ENCODE results near the gene FRMD4A. TPM values are rescaled to one million over a fixed set of nuclear protein-coding genes. Genes with fewer than 3 reads are reported as not detected.
"Not testable (repeated sequence)": the region's sequence is repeated elsewhere in the genome, so short reads cannot be mapped to it uniquely, and the experiment has no call there.

FRMD4A gene
- total and polyA plus RNA-seq, 12 donors: 9.1 to 29.6 (median 14.6) TPM

DNA sequence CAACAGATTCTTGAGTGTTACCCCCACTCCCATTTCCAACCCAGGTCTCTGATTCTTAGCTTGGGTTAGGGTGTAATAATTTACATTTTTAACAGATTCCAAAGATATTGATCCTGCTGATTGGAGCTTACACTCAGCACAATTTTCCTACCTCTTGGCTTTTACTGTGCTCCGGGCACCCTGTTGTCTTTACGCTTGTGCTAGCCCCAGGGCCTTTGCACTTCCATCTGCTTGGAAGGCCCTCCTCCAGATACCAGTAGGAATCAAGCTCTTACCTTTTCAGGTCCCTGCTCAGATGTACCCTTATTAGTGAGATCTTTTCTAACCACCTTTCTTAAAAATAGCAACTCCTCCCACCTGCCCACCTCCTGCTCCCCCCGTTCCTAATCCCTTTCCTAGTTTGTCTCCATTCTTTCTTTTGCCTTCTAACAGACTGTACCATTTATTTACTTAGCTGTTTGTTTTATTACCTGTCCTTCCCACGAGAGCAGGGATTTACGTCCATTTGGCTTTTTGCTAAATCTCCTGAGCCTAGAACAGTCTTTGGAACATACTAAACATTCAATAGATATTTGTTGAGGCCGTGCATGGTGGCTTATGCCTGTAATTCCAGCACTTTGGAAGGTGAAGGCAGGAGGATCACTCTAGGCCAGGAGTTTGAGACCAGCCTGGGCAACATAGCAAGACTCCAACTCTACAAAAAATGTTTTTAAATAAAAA, 427.7 kb downstream of the FRMD4A start:
- Histone ChIP-seq H3K4me3 (no peak overlapping the region), H3K9me3 (replicated peaks in 1 of 3) (no peaks in the 10 kb centered on the region), H3K27me3 (no peaks in the 10 kb centered on the region), H3K27ac (no peak overlapping the region), H3K36me3 (replicated peaks in 1 of 2) (no peaks in the 10 kb centered on the region), H3K4me1 (replicated peaks in 1 of 2) (no peaks in the 10 kb centered on the region)
- 82 to 84% (median 83%) methylated on average over 6 of the region's 6 CpGs for WGBS, 4 donors
- intact Hi-C loops (cut with DNase I): no loop called here
- no peak for TF ChIP-seq POLR2A (IDR thresholded peaks at IDR 0.05)
- TF ChIP-seq, protein P1, sequence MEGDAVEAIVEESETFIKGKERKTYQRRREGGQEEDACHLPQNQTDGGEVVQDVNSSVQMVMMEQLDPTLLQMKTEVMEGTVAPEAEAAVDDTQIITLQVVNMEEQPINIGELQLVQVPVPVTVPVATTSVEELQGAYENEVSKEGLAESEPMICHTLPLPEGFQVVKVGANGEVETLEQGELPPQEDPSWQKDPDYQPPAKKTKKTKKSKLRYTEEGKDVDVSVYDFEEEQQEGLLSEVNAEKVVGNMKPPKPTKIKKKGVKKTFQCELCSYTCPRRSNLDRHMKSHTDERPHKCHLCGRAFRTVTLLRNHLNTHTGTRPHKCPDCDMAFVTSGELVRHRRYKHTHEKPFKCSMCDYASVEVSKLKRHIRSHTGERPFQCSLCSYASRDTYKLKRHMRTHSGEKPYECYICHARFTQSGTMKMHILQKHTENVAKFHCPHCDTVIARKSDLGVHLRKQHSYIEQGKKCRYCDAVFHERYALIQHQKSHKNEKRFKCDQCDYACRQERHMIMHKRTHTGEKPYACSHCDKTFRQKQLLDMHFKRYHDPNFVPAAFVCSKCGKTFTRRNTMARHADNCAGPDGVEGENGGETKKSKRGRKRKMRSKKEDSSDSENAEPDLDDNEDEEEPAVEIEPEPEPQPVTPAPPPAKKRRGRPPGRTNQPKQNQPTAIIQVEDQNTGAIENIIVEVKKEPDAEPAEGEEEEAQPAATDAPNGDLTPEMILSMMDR (IDR thresholded peaks at IDR 0.05): no peak
- DNase-seq: no peak

DNA sequence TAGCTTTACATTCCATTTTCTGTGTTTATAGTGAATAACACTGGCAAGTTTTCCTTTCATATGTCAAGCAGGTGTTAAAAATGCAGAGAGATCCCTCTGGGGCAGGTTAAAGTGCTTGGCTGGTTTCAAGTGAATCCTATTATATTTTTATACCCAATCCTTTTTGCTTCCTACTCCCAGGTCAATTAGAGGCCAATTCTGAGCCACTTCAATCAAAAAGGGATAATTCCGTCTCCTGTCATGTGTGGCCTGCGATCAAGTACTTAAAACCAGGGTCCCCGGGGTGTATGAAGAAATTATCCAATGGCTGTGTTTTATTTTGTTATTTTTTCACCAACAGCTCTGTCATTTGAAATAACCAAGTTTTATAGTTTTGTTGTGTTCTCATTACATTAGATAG, 430.8 kb downstream of the FRMD4A start:
- intact Hi-C loops (cut with DNase I): no loop called here
- Histone ChIP-seq H3K27me3 (no peaks in the 10 kb centered on the region), H3K9me3 (replicated peaks in 1 of 3) (no peaks in the 10 kb centered on the region), H3K4me1 (replicated peaks in 1 of 2) (no peaks in the 10 kb centered on the region), H3K36me3 (replicated peaks in 1 of 2) (no peaks in the 10 kb centered on the region), H3K27ac (no peak overlapping the region), H3K4me3 (no peak overlapping the region)
- TF ChIP-seq, protein P1 (IDR thresholded peaks at IDR 0.05): no peak
- no peak for TF ChIP-seq POLR2A (IDR thresholded peaks at IDR 0.05)
- 83 to 94% (median 91%) methylated on average over 3 of the region's 3 CpGs for WGBS, 4 donors
- no peak for DNase-seq

DNA sequence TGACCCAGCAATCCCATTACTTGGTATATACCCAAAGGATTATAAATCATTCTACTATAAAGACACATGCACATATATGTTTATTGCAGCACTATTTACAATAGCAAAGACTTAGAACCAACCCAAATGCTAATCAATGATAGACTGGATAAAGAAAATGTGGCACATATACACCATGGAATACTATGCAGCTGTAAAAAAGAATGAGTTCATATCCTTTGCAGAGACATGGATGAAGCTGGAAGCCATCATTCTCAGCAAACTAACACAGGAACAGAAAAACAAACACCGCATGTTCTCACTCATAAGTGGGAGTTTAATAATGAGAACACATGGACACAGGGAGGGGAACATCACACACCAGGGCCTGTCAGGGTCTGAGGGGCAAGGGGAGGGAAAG, 434.6 kb downstream of the FRMD4A start:
- H3K4me3 ChIP-seq; intact Hi-C loops (cut with DNase I); H3K27me3 ChIP-seq; H3K36me3 ChIP-seq (replicated peaks in 1 of 2); DNase-seq; H3K9me3 ChIP-seq (replicated peaks in 1 of 3); H3K4me1 ChIP-seq (replicated peaks in 1 of 2); H3K27ac ChIP-seq: not testable (repeated sequence)
- 77 to 93% (median 89%) methylated on average over 1 of the region's 1 CpG for WGBS, 4 donors

DNA sequence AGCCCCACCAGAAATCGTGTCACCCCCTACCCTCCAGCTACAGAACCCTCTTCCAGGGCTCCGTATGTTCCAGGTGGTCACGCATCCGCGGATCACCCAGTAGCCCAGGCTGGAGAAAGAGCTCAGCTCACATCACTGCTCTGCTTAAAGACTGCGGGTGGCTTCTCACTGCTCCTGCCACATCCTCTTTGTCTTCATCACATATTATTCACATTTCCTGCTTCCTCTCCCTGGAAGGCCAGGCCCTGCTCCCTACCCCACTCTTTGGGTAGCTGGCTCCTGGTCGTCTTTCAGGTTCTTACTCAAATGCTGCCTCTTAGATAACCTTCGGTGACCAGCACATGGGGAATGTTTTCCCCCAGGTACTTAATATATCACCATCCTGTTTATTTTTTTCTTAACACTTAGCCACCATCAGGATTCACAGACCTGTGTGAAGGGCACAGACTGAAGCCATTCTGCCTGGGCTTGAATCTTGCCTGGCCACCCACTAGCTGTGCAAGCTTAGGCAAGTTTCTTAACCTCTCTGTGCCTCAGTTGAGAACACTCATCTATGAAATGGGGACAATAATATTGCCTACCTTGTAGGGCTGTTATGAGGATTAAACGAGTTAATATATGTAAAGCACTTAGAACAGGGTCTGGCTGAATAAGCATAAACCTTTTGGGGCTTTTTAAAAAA, 436.2 kb downstream of the FRMD4A start:
- 55 to 66% (median 63%) methylated on average over 9 of the region's 9 CpGs for WGBS, 4 donors
- Histone ChIP-seq H3K27me3 (no peaks in the 10 kb centered on the region), H3K4me1 (replicated peaks in 1 of 2) (no peaks in the 10 kb centered on the region), H3K4me3 (no peak overlapping the region), H3K27ac (no peak overlapping the region), H3K9me3 (replicated peaks in 1 of 3) (no peaks in the 10 kb centered on the region), H3K36me3 (replicated peaks in 1 of 2) (no peaks in the 10 kb centered on the region)
- TF ChIP-seq, protein P1 (IDR thresholded peaks at IDR 0.05): no peak
- TF ChIP-seq POLR2A (IDR thresholded peaks at IDR 0.05): no peak
- DNase-seq: no peak
- intact Hi-C loops (cut with DNase I): no loop called here
